K562 (cell line): ENCODE data around the gene SPEG. TPM values are rescaled to one million over a fixed set of nuclear protein-coding genes. Genes with fewer than 3 reads are reported as not detected.

Experiments
- ATAC-seq: fragments of 200-7000 bp; cut with Tn5 transposase; 3 replicates; pipeline ENCODE4 v1.9.1; 2020; ENCODE audit warnings: moderate library complexity
- BruUV-seq: library from RNA; stranded (reverse); fragments of 400-500 nt; replicated peaks from 2 replicates; lab custom pipeline; 2021; lab: Mats Ljungman, UMichigan
- CTCF ChIA-PET: fragments of 300-600 bp; formaldehyde crosslinking; extraction: SDS; loops from one replicate; lab custom pipeline; 2021; ENCODE audit warnings: low intra/inter-chr PET ratio; lab: Yijun Ruan, JAX
- POLR2A ChIA-PET: fragments of 300-600, 350-650 bp; sonication (Branson Sonifier 250); formaldehyde crosslinking; extraction: SDS; loops from one replicate; lab custom pipeline; 2021; ENCODE audit warnings: antibody characterized with exemption, inconsistent platforms; lab: Yijun Ruan, JAX
- DNase-seq, 4 experiments: peaks; one replicate each; pipeline versions ENCODE4 v3.0.0 to v3.0.0-alpha.2; 2011 to 2018; ENCODE audit warnings: low spot score in 3 of 4, mixed read lengths in 3 of 4; ENCODE audit errors: extremely low read depth in 1 of 4
- FAIRE-seq: peaks from 2 replicates; lab custom pipeline; 2011; peaks lifted over from hg19 to GRCh38; lab: Jason Lieb, UNC
- H2AFZ ChIP-seq: 2 replicates; pipeline ENCODE4 v1.6.0; 2011; ENCODE audit warnings: low read depth, low read length, control low read depth, inconsistent platforms
- H3K27ac ChIP-seq: fragments of 200-600 bp; 3 replicates; pipeline ENCODE4 v1.8.0; 2011; ENCODE audit warnings: low read depth, mild to moderate bottlenecking, control low read depth, inconsistent platforms, low read length, moderate library complexity, mixed read lengths; ENCODE audit errors: extremely low read depth
- H3K27me3 ChIP-seq, 2 experiments: fragments of 300-600 bp in 1 of 2; 2 replicates in 1 of 2; 3 replicates in 1 of 2; pipeline versions ENCODE4 v1.6.0 to v1.8.0; 2011; ENCODE audit warnings: inconsistent platforms in 2 of 2, low read length in 2 of 2, mild to moderate bottlenecking in 1 of 2, mixed read lengths in 1 of 2, moderate library complexity in 1 of 2; ENCODE audit not compliant: control insufficient read depth in 2 of 2, insufficient read depth in 2 of 2
- H3K36me3 ChIP-seq: fragments of 300-600 bp; 3 replicates; pipeline ENCODE4 v1.8.0; 2011; ENCODE audit warnings: mild to moderate bottlenecking, low read length, inconsistent platforms; ENCODE audit not compliant: control insufficient read depth, insufficient read depth
- H3K4me1 ChIP-seq, 2 experiments: fragments of 200-600 bp in 1 of 2; replicated peaks in 1 of 2; 2 replicates in 1 of 2; 3 replicates in 1 of 2; pipeline versions ENCODE4 v1.5.1 to v1.8.0; 2011; ENCODE audit warnings: inconsistent platforms in 2 of 2, low read length in 2 of 2, mild to moderate bottlenecking in 1 of 2, mixed read lengths in 1 of 2, moderate library complexity in 1 of 2; ENCODE audit not compliant: control insufficient read depth in 2 of 2, insufficient read depth in 2 of 2
- H3K4me2 ChIP-seq: 2 replicates; pipeline ENCODE4 v1.6.1; 2011; ENCODE audit warnings: low read length, control low read depth, inconsistent platforms, mixed read lengths; ENCODE audit not compliant: insufficient read depth
- H3K4me3 ChIP-seq: fragments of 200-600 bp; sonication (generic), shearing (Covaris generic); 2 replicates; pipeline ENCODE4 v1.5.1; 2016; ENCODE audit warnings: control low read depth, inconsistent platforms
- H3K79me2 ChIP-seq: fragments of 200-600 bp; 3 replicates; pipeline ENCODE4 v1.8.0; 2011; ENCODE audit warnings: low read length, inconsistent platforms; ENCODE audit not compliant: control insufficient read depth, insufficient read depth
- H3K9ac ChIP-seq, 2 experiments: 2 replicates each; pipeline versions ENCODE4 v1.6.0 to v1.6.1; 2011; ENCODE audit warnings: low read depth in 2 of 2, low read length in 2 of 2, control low read depth in 1 of 2, inconsistent platforms in 1 of 2, mild to moderate bottlenecking in 1 of 2, mixed read lengths in 1 of 2; ENCODE audit not compliant: insufficient read depth in 1 of 2
- H3K9me1 ChIP-seq: one replicate; pipeline ENCODE4 v1.6.0; 2011; ENCODE audit warnings: inconsistent platforms, mild to moderate bottlenecking, low read length, moderate library complexity; ENCODE audit not compliant: control insufficient read depth, insufficient read depth
- H3K9me3 ChIP-seq: replicated peaks from 2 replicates; pipeline ENCODE4 v1.5.1; 2011; ENCODE audit warnings: low read depth, low read length, inconsistent platforms; ENCODE audit not compliant: control insufficient read depth, insufficient read depth
- H4K20me1 ChIP-seq: replicated peaks from 2 replicates; pipeline ENCODE4 v1.6.1; 2011; ENCODE audit warnings: low read length, inconsistent platforms, mixed read lengths; ENCODE audit not compliant: control insufficient read depth, insufficient read depth
- FOXJ2 ChIP-seq: fragments of 200-800 bp; sonication (Bioruptor generic); IDR thresholded peaks from 2 replicates; pipeline ENCODE4 v1.6.1; 2016; ENCODE audit warnings: missing genetic modification characterization, missing compliant biosample characterization
- NBN ChIP-seq: fragments of 450-650 bp; IDR thresholded peaks from 2 replicates; pipeline ENCODE4 v1.6.1; 2016; ENCODE audit warnings: low read depth, mild to moderate bottlenecking
- PHF20 ChIP-seq: fragments of 450-650 bp; IDR thresholded peaks from 2 replicates; pipeline ENCODE4 v1.6.1; 2018; ENCODE audit not compliant: partially characterized antibody
- PTBP1 ChIP-seq: fragments of 200-400 bp; formaldehyde crosslinking; IDR thresholded peaks from 2 replicates; pipeline ENCODE4 v1.6.1; 2017; ENCODE audit warnings: low read depth, low read length
- RBM14 ChIP-seq: fragments of 200-400 bp; formaldehyde crosslinking; IDR thresholded peaks from 2 replicates; pipeline ENCODE4 v1.6.1; 2018; ENCODE audit warnings: low read depth, mild to moderate bottlenecking, low read length, moderate library complexity, borderline replicate concordance; ENCODE audit not compliant: insufficient read depth
- WGBS: fragments of 100-300 bp; shearing (Covaris generic); methylation state at CpG from one replicate; pipeline ENCODE4 v1.1.6; 2016; ENCODE audit warnings: low coverage, mixed read lengths; ENCODE audit not compliant: insufficient coverage; ENCODE audit errors: missing lambda C conversion rate; 5-methylcytosine and 5-hydroxymethylcytosine counted together
- in situ Hi-C: fragments of 300-500 bp; cut with MboI; formaldehyde crosslinking; loops from 4 replicates; pipeline ENCODE4 v1.15.0; 2018; ENCODE audit warnings: inconsistent platforms, mixed read lengths
- intact Hi-C: fragments of 100-400 bp; cut with micrococcal nuclease; formaldehyde crosslinking; loops from 2 replicates; pipeline ENCODE4 v1.14.2; 2022
- polyA plus RNA-seq, 8 experiments: library from polyadenylated mRNA; depleted of rRNA in 4 of 8; stranded (reverse) in 5 of 8; unstranded in 3 of 8; fragments of >200 nt; fragmentation: Nextera tagmentation in 2 of 8; fragmentation: Illumina TruSeq in 1 of 8; extraction: Ambion mirVana in 2 of 8; extraction: Trizol in 1 of 8; gene quantifications; 2 replicates each; pipeline versions ENCODE4 v1.2.1 to v1.2.3, GENCODE V29; 2011 to 2014; ENCODE audit warnings: inconsistent platforms in 1 of 8, missing spikeins in 1 of 8
- total RNA-seq, 7 experiments: library from RNA; depleted of rRNA in 6 of 7; stranded (reverse); fragments of >200 nt in 6 of 7; fragmentation: Illumina TruSeq in 2 of 7; extraction: Trizol in 2 of 7; gene quantifications; 2 replicates each; pipeline versions ENCODE4 v1.2.1 to v1.2.3, GENCODE V29; 2011 to 2021; ENCODE audit warnings: low replicate concordance in 1 of 7
- TF ChIP-seq, protein P1 (sequence below): IDR thresholded peaks from 2 replicates; pipeline ENCODE4 v1.6.1; 2011; ENCODE audit warnings: borderline replicate concordance, low read depth, mild to moderate bottlenecking, moderate library complexity, low read length; ENCODE audit not compliant: insufficient read depth, poor library complexity, severe bottlenecking
- TF ChIP-seq, protein P2 (sequence below), 2 experiments: fragments of 450-650 bp; formaldehyde crosslinking in 1 of 2; IDR thresholded peaks; 2 replicates each; pipeline versions ENCODE4 v1.4.0 to v1.6.1; 2014 to 2020; ENCODE audit warnings: mild to moderate bottlenecking in 2 of 2, borderline replicate concordance in 1 of 2, low read depth in 1 of 2
- TF ChIP-seq, protein P3 (sequence below): fragments of 450-650 bp; IDR thresholded peaks from 2 replicates; pipeline ENCODE4 v1.6.1; 2018; ENCODE audit warnings: mild to moderate bottlenecking, low read depth; ENCODE audit not compliant: partially characterized antibody

SPEG gene
- total and polyA plus RNA-seq, 9 of the 15 experiments (the other 6 are each of a cell fraction or from before 2014, with no cell fraction given) = 0.49 to 8.7 (median 3.0) TPM

DNA sequence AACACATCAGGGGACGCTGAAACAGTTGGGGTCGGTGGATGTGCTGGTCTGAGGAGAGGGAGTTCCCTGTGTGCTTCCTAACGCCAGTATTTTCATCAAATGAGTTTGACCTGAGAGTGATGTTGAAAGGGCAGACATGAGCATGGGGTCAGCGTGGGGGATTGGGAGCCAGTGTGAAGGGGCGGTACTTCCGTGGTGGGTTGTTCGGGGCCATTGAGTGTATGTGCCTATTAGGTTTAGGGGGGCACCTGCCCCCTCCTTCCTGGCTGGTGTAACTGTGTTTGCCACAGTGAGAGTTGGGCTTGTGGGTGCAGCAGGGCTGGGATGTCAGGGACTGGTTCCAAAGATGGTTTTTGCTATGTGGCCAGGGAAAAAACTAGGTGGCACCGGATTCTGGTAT lies 24.4 kb downstream of the SPEG start:
- no peaks in the 10 kb centered on the region for H3K27me3 ChIP-seq
- H3K79me2 ChIP-seq = no peaks in the 10 kb centered on the region
- ChIA-PET POLR2A (interaction anchor here (0.8 to 2.0 kb wide), 2 partner anchors 71 to 320 kb away, joined by 4 read pairs; no protein-coding TSS in a partner anchor), CTCF (interaction anchor here (1.2 to 1.6 kb wide), 3 partner anchors 18 to 71 kb away, joined by 3 to 11 read pairs (median 7); no protein-coding TSS in a partner anchor)
- no peak for FAIRE-seq
- no peak overlapping the region for H2AFZ ChIP-seq
- H3K36me3 ChIP-seq = no peaks in the 10 kb centered on the region
- 76% methylated on average over 6 of the region's 8 CpGs for WGBS
- H3K4me1 ChIP-seq = peaks cover 20 to 27% of the 10 kb centered on the region in 2 experiments
- H3K9ac ChIP-seq = no peak overlapping the region
- no peaks in the 10 kb centered on the region for H3K9me1 ChIP-seq
- in situ Hi-C loops = no loop called here
- intact Hi-C loops = loop anchor here (1.0 to 2.0 kb wide), 2 partner anchors 18 to 71 kb away; no protein-coding TSS in a partner anchor
- H3K27ac ChIP-seq = no peak overlapping the region
- H4K20me1 ChIP-seq = no peaks in the 10 kb centered on the region
- no peak for ATAC-seq
- no peak for DNase-seq
- H3K9me3 ChIP-seq = no peaks in the 10 kb centered on the region
- no peak overlapping the region for H3K4me3 ChIP-seq
- no peak overlapping the region for H3K4me2 ChIP-seq
- BruUV-seq = no TSS peak
- TF ChIP-seq NBN = no peak
- TF ChIP-seq, protein P1, sequence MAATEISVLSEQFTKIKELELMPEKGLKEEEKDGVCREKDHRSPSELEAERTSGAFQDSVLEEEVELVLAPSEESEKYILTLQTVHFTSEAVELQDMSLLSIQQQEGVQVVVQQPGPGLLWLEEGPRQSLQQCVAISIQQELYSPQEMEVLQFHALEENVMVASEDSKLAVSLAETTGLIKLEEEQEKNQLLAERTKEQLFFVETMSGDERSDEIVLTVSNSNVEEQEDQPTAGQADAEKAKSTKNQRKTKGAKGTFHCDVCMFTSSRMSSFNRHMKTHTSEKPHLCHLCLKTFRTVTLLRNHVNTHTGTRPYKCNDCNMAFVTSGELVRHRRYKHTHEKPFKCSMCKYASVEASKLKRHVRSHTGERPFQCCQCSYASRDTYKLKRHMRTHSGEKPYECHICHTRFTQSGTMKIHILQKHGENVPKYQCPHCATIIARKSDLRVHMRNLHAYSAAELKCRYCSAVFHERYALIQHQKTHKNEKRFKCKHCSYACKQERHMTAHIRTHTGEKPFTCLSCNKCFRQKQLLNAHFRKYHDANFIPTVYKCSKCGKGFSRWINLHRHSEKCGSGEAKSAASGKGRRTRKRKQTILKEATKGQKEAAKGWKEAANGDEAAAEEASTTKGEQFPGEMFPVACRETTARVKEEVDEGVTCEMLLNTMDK = no peak
- no peak for TF ChIP-seq FOXJ2 (tag)
- TF ChIP-seq RBM14 = no peak
- no peak for TF ChIP-seq PHF20
- TF ChIP-seq, protein P2, sequence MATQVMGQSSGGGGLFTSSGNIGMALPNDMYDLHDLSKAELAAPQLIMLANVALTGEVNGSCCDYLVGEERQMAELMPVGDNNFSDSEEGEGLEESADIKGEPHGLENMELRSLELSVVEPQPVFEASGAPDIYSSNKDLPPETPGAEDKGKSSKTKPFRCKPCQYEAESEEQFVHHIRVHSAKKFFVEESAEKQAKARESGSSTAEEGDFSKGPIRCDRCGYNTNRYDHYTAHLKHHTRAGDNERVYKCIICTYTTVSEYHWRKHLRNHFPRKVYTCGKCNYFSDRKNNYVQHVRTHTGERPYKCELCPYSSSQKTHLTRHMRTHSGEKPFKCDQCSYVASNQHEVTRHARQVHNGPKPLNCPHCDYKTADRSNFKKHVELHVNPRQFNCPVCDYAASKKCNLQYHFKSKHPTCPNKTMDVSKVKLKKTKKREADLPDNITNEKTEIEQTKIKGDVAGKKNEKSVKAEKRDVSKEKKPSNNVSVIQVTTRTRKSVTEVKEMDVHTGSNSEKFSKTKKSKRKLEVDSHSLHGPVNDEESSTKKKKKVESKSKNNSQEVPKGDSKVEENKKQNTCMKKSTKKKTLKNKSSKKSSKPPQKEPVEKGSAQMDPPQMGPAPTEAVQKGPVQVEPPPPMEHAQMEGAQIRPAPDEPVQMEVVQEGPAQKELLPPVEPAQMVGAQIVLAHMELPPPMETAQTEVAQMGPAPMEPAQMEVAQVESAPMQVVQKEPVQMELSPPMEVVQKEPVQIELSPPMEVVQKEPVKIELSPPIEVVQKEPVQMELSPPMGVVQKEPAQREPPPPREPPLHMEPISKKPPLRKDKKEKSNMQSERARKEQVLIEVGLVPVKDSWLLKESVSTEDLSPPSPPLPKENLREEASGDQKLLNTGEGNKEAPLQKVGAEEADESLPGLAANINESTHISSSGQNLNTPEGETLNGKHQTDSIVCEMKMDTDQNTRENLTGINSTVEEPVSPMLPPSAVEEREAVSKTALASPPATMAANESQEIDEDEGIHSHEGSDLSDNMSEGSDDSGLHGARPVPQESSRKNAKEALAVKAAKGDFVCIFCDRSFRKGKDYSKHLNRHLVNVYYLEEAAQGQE (IDR thresholded peaks at IDR 0.05; ENCODE audit: borderline replicate concordance) = no peak
- TF ChIP-seq, protein P2 (CRISPR knock-in tag; IDR thresholded peaks at IDR 0.05; ENCODE audit: low read depth) = no peak
- no peak for TF ChIP-seq PTBP1
- TF ChIP-seq, protein P3, sequence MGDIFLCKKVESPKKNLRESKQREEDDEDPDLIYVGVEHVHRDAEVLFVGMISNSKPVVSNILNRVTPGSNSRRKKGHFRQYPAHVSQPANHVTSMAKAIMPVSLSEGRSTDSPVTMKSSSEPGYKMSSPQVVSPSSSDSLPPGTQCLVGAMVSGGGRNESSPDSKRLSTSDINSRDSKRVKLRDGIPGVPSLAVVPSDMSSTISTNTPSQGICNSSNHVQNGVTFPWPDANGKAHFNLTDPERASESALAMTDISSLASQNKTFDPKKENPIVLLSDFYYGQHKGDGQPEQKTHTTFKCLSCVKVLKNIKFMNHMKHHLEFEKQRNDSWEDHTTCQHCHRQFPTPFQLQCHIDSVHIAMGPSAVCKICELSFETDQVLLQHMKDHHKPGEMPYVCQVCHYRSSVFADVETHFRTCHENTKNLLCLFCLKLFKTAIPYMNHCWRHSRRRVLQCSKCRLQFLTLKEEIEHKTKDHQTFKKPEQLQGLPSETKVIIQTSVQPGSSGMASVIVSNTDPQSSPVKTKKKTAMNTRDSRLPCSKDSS = no peak
